ENCODE results near the gene MAGI2.

MAGI2 gene

GRCh38 chr7:78407031-78407430 is 1046.4 kb downstream of the MAGI2 start:
- DNase-seq (ENCODE audit: low spot score) = no peak

- DNase-seq (ENCODE audit: low spot score) = no peak
Observed at GRCh38 chr7:78406531-78406930, 1046.9 kb downstream of the MAGI2 start.

GRCh38 chr7:78402096-78402495 is 1051.4 kb downstream of the MAGI2 start:
- no peak for DNase-seq (ENCODE audit: low spot score)

GRCh38 chr7:78400038-78400437 is 1053.4 kb downstream of the MAGI2 start:
- DNase-seq (ENCODE audit: low spot score) = no peak

- DNase-seq (ENCODE audit: low spot score) = no peak
Observed at GRCh38 chr7:78399033-78399769, 1054.3 kb downstream of the MAGI2 start.

- no peak for DNase-seq (ENCODE audit: low spot score)
Observed at GRCh38 chr7:78398576-78398975, 1054.9 kb downstream of the MAGI2 start.

- DNase-seq (ENCODE audit: low spot score) = no peak
Observed at GRCh38 chr7:78398081-78398480, 1055.4 kb downstream of the MAGI2 start.

- DNase-seq (ENCODE audit: low spot score) = no peak
Observed at GRCh38 chr7:78396210-78396609, 1057.3 kb downstream of the MAGI2 start.

- DNase-seq (ENCODE audit: low spot score) = no peak
Observed at GRCh38 chr7:78395298-78396036, 1058.0 kb downstream of the MAGI2 start.

GRCh38 chr7:78389022-78389421 is 1064.4 kb downstream of the MAGI2 start:
- no peak for DNase-seq (ENCODE audit: low spot score)

- DNase-seq (ENCODE audit: low spot score) = no peak
Observed at GRCh38 chr7:78386520-78386919, 1066.9 kb downstream of the MAGI2 start.

GRCh38 chr7:78383096-78383880 is 1070.2 kb downstream of the MAGI2 start:
- no peak for DNase-seq (ENCODE audit: low spot score)

GRCh38 chr7:78379148-78379547 is 1074.3 kb downstream of the MAGI2 start:
- DNase-seq (ENCODE audit: low spot score) = peak; percentile 39

- DNase-seq (ENCODE audit: low spot score) = no peak
Observed at GRCh38 chr7:78377532-78377931, 1075.9 kb downstream of the MAGI2 start.

- DNase-seq (ENCODE audit: low spot score) = no peak
Observed at GRCh38 chr7:78370936-78371335, 1082.5 kb downstream of the MAGI2 start.

GRCh38 chr7:78368771-78369170 is 1084.7 kb downstream of the MAGI2 start:
- peak; percentile 7 for DNase-seq (ENCODE audit: low spot score)

GRCh38 chr7:78367280-78367773 is 1086.1 kb downstream of the MAGI2 start:
- DNase-seq (ENCODE audit: low spot score) = no peak

- DNase-seq (ENCODE audit: low spot score) = no peak
Observed at GRCh38 chr7:78363866-78364265, 1089.6 kb downstream of the MAGI2 start.

- no peak for DNase-seq (ENCODE audit: low spot score)
Observed at GRCh38 chr7:78359836-78360235, 1093.6 kb downstream of the MAGI2 start.

- DNase-seq (ENCODE audit: low spot score) = no peak
Observed at GRCh38 chr7:78357709-78358108, 1095.8 kb downstream of the MAGI2 start.

- no peak for DNase-seq (ENCODE audit: low spot score)
Observed at GRCh38 chr7:78355834-78356233, 1097.6 kb downstream of the MAGI2 start.

- DNase-seq (ENCODE audit: low spot score) = no peak
Observed at GRCh38 chr7:78350926-78351325, 1102.5 kb downstream of the MAGI2 start.

- no peak for DNase-seq (ENCODE audit: low spot score)
Observed at GRCh38 chr7:78350391-78350790, 1103.1 kb downstream of the MAGI2 start.
